Vagina (tissue), 2 donors: ENCODE results near the gene RAB17. TPM values are rescaled to one million over a fixed set of nuclear protein-coding genes. Genes with fewer than 3 reads are reported as not detected.

Experiments
- DNase-seq, 2 donors: peaks; one replicate each; pipeline ENCODE4 v3.0.0-alpha.2; 2017; ENCODE audit errors: extremely low spot score in 2 of 2
- H3K27ac ChIP-seq: fragments of 200-600 bp; sonication (generic); one replicate; pipeline ENCODE4 v1.5.1; 2019
- H3K27me3 ChIP-seq: fragments of 200-600 bp; sonication (generic); one replicate; pipeline ENCODE4 v1.5.1; 2019
- H3K36me3 ChIP-seq, 2 donors: fragments of 200-600 bp; sonication (generic); one replicate each; pipeline ENCODE4 v1.5.1; 2017 to 2019
- H3K4me1 ChIP-seq: fragments of 200-600 bp; sonication (generic); one replicate; pipeline ENCODE4 v1.5.1; 2019
- H3K4me3 ChIP-seq, 2 donors: fragments of 200-600 bp; sonication (generic); 1 replicate in 1 of 2; 2 replicates in 1 of 2; pipeline ENCODE4 v1.5.1; 2016 to 2019
- H3K9me3 ChIP-seq: fragments of 200-600 bp; sonication (generic); one replicate; pipeline ENCODE4 v1.5.1; 2019
- POLR2A ChIP-seq, 2 donors: fragments of 450-650 bp; IDR thresholded peaks; one replicate each; pipeline ENCODE4 v1.6.1; 2017; ENCODE audit warnings: antibody characterized with exemption in 2 of 2, mild to moderate bottlenecking in 2 of 2, moderate library complexity in 2 of 2
- POLR2AphosphoS5 ChIP-seq, 2 donors: sonication (generic); formaldehyde crosslinking; IDR thresholded peaks; one replicate each; pipeline ENCODE4 v1.9.0; 2017; ENCODE audit warnings: antibody characterized with exemption in 2 of 2, mild to moderate bottlenecking in 2 of 2, low read depth in 1 of 2; ENCODE audit not compliant: insufficient read depth in 1 of 2
- intact Hi-C: fragments of 100-400 bp; cut with DNase I; formaldehyde crosslinking; loops from one replicate; pipeline ENCODE4 v1.15.1; 2023
- total RNA-seq: library from RNA; depleted of rRNA; stranded (reverse); fragments of >200 nt; gene quantifications from one replicate; pipeline ENCODE4 v1.2.3, GENCODE V29; 2016
- TF ChIP-seq, protein P1 (sequence below), 3 experiments: fragments of 450-650 bp in 2 of 3; fragments of 200-600 bp in 1 of 3; sonication (generic) in 1 of 3; IDR thresholded peaks; one replicate each; pipeline ENCODE4 v1.5.1; 2017 to 2019; ENCODE audit warnings: antibody characterized with exemption in 3 of 3, mild to moderate bottlenecking in 2 of 3, moderate library complexity in 2 of 3

RAB17 gene, protein sequence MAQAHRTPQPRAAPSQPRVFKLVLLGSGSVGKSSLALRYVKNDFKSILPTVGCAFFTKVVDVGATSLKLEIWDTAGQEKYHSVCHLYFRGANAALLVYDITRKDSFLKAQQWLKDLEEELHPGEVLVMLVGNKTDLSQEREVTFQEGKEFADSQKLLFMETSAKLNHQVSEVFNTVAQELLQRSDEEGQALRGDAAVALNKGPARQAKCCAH
- total RNA-seq = not detected

DNA sequence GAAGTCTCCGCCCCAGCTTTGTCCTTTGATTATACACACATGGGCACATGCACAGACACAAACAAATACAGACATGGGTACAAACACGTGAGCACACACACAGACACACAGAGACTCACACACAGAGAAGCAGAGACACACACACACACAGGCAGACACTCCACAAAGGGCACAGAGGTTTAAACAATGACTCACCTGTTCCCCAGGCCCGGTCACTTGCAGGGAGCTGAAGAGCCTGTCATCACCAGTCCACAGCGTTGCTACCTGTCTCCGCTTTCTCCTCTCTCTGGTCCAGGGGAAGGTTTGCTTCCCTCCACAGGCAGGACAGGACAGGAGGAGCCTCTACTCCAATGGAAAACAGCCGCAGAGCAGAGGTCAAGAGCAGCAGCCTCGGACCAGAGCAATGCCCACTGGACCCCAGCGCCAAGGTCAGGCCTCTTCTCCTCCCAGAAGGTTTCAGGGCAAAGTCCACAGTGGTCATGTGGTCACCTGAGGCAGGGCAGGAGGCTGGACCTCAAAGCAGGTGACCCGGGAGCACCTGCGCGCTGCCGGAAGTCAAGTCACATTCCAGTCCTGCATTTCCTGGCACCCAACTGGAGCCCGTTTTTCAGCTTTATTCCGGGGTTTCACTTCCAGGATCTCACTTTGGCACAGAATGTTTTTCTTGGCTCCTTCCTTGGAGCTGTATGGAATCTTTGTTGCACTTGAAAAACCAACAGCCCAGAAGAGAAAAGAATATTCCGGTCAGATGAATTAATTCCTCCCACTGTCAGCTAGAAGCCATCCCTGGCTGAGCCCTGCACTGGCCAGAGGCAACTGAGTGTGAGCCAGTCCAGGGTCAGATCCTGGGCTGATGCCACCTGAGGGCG is at the start of gene RAB17:
Gene RAB17, minus strand, starts transcription at position 463 of the 869 bp plus-strand sequence. CDS start 4,580 bp downstream, outside the sequence.
- no peak for DNase-seq
- no peaks in the 10 kb centered on the region for H3K27me3 ChIP-seq
- H3K36me3 ChIP-seq = no peaks in the 10 kb centered on the region
- H3K4me3 ChIP-seq = no peak within 1 kb of the TSS
- no peak for TF ChIP-seq POLR2A (IDR thresholded peaks at IDR 0.05)
- no peak for TF ChIP-seq POLR2AphosphoS5 (IDR thresholded peaks at IDR 0.05; ENCODE audit: insufficient read depth in 1 of 2, low read depth in 1 of 2)
- TF ChIP-seq, protein P1, sequence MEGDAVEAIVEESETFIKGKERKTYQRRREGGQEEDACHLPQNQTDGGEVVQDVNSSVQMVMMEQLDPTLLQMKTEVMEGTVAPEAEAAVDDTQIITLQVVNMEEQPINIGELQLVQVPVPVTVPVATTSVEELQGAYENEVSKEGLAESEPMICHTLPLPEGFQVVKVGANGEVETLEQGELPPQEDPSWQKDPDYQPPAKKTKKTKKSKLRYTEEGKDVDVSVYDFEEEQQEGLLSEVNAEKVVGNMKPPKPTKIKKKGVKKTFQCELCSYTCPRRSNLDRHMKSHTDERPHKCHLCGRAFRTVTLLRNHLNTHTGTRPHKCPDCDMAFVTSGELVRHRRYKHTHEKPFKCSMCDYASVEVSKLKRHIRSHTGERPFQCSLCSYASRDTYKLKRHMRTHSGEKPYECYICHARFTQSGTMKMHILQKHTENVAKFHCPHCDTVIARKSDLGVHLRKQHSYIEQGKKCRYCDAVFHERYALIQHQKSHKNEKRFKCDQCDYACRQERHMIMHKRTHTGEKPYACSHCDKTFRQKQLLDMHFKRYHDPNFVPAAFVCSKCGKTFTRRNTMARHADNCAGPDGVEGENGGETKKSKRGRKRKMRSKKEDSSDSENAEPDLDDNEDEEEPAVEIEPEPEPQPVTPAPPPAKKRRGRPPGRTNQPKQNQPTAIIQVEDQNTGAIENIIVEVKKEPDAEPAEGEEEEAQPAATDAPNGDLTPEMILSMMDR (IDR thresholded peaks at IDR 0.05) = no peak
- no peak within 1 kb of the TSS for H3K27ac ChIP-seq
- intact Hi-C loops = no loop called here
- peaks cover 6% of the 10 kb centered on the region for H3K4me1 ChIP-seq
- no peaks in the 10 kb centered on the region for H3K9me3 ChIP-seq

DNA sequence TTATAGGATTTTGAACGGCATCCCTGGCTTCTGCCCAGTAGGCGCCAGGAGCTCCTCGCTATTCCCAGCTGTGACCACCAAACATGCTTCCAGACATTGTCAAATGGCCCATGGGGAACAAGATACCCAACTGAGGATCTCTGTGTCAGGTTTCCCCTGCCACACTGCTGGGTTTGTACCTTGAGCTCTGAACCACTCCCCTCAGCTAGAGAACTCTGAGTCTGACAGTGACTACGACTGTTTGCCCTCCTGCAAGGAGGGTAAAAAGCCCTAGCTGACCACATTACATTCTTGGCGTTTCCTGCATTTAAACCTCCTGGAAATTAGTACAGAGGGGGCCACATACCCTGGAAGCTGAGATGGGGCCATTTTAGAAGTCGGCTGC is 49.3 kb upstream of the RAB17 start:
- intact Hi-C loops = no loop called here
- TF ChIP-seq POLR2AphosphoS5 (IDR thresholded peaks at IDR 0.05; ENCODE audit: insufficient read depth in 1 of 2, low read depth in 1 of 2) = no peak
- TF ChIP-seq, protein P1 (IDR thresholded peaks at IDR 0.05) = no peak
- no peak for TF ChIP-seq POLR2A (IDR thresholded peaks at IDR 0.05)
- H3K9me3 ChIP-seq = no peaks in the 10 kb centered on the region

DNA sequence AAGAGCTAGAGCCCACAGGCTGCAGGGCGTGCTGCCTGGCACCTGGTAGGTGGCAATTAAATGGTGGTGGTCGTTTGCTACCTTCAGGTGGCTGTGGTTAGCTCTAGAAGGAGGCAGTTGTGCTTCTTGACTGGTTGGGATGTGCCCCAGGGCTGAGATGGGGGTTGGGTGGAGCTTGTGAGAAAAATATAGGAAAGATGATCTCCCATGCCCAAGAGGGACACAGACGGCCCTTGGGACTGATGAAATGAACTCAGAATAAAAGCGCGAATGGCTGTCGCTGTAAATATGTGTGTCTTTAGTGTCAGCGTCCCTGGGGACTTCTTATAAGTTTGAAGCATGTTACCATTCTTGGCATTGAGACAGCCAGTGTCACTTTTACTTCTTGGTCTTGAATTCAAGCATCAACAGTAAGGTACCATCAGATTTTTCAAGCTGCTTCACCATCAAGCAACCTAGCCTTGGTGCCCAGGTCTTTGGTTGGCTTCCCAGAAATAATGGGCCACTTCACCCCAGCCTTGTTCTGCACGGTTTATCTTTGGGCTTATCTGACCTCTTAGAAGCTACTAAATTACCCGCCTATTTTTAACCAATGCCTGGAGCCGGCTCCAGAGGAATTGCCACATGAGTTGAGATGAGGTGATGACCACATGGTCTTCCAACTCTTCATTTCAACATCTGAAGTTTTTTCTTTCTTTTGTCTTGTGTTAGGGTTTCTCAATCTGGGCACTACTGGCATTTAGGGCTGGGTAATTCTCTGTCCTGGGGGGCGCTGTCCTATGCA is 48.7 kb upstream of the RAB17 start:
- no peak for TF ChIP-seq POLR2A (IDR thresholded peaks at IDR 0.05)
- no peak for TF ChIP-seq POLR2AphosphoS5 (IDR thresholded peaks at IDR 0.05; ENCODE audit: insufficient read depth in 1 of 2, low read depth in 1 of 2)
- Histone ChIP-seq H3K4me3 (no peak overlapping the region), H3K4me1 (no peaks in the 10 kb centered on the region), H3K27ac (no peak overlapping the region), H3K36me3 (no peaks in the 10 kb centered on the region), H3K27me3 (no peaks in the 10 kb centered on the region), H3K9me3 (no peaks in the 10 kb centered on the region)
- DNase-seq = no peak
- intact Hi-C loops = no loop called here

More for the DNA sequence above, 49.3 kb upstream of the RAB17 start:
- H3K4me3 ChIP-seq = no peak overlapping the region
- no peaks in the 10 kb centered on the region for H3K27me3 ChIP-seq
- H3K4me1 ChIP-seq = no peaks in the 10 kb centered on the region
- H3K36me3 ChIP-seq = no peaks in the 10 kb centered on the region
- no peak overlapping the region for H3K27ac ChIP-seq
- DNase-seq = no peak

DNA sequence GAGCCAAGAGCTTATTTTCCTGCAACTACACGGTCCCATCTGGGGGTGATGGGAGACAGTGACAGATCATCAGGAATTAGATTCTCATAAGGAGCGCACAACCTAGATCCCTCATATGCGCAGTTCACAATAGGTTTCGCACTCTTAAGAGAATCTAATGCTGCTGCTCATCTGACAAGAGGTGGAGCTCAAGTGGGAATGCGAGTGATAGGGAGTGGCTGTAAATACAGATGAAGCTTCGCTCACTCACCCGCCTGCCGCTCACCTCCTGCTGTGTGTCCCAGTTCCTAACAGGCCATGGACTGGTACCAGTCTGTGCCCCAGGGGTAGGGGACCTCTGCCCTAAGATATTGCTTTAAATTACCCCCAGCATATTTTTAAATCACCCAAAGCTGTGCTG is 47.6 kb upstream of the RAB17 start:
- intact Hi-C loops = no loop called here
- TF ChIP-seq, protein P1 (IDR thresholded peaks at IDR 0.05) = no peak
- no peak for TF ChIP-seq POLR2A (IDR thresholded peaks at IDR 0.05)
- Histone ChIP-seq H3K4me3 (no peak overlapping the region), H3K9me3 (no peaks in the 10 kb centered on the region), H3K4me1 (no peaks in the 10 kb centered on the region), H3K27me3 (no peaks in the 10 kb centered on the region), H3K36me3 (no peaks in the 10 kb centered on the region), H3K27ac (no peak overlapping the region)
- DNase-seq = no peak

DNA sequence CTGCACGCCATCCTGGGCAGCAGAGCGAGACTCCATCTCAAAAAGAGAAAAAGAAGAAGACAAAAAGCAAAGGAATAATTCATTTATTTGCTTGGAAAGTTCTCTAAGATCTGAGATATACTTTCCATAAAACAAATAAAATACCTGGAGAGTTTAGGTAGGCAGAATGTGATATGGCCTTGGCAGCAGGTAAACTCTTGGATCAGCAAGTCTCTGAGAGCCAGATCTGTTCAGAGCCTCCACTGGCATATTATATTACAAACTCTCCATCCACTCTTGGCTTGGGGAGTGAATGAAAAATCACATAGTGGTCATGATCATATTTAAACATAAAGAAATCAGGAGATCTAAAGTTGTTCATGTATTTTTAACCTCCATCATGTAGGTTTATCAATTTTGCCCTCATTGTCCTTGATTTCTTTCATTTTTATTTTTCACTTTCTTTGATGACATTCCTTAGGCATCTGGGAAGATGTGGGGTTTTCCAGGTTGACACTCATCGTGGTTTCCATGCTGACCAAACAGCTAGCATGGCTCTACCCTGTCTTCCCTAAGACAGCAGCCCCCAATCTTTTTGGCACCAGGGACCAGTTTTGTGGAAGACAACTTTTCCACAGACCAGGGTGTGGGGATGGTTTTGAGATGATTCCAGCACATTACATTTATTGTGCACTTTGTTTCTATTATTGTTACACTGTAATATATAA is 47.0 kb upstream of the RAB17 start:
- TF ChIP-seq, protein P1 (IDR thresholded peaks at IDR 0.05) = no peak
- TF ChIP-seq POLR2AphosphoS5 (IDR thresholded peaks at IDR 0.05; ENCODE audit: insufficient read depth in 1 of 2, low read depth in 1 of 2) = no peak
- no peak for TF ChIP-seq POLR2A (IDR thresholded peaks at IDR 0.05)
- intact Hi-C loops = no loop called here
- no peaks in the 10 kb centered on the region for H3K36me3 ChIP-seq

More for the DNA sequence above, 47.0 kb upstream of the RAB17 start:
- Histone ChIP-seq H3K9me3 (no peaks in the 10 kb centered on the region), H3K4me3 (no peak overlapping the region), H3K4me1 (no peaks in the 10 kb centered on the region), H3K27me3 (no peaks in the 10 kb centered on the region), H3K27ac (no peak overlapping the region)
- no peak for DNase-seq
